Measurements from ENCODE around the gene KRT6A.
"Not testable (repeated sequence)": the region's sequence is repeated elsewhere in the genome, so short reads cannot be mapped to it uniquely, and the experiment has no call there.

KRT6A gene

DNA sequence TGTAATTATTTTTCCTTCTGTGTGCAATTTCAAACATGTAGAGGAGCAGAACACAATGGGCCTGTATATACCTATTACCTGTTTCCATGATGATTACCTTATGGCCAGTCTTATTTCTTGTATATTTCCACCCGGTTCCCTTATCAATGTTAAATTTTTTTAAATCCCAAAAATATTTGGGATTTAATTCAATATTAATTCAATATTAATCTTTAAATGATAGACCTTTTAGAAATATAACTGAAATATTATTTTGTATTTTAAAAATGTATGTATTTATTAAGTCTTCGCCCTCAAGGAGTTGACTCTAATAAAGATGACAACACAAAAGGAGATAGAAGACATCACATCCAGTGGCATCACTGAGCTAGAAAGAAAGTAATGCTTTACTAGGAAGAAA, 18.8 kb downstream of the KRT6A start:
- in situ Hi-C loops (cut with HindIII; ENCODE audit: low sequenced_read_pairs) = no loop called here

DNA sequence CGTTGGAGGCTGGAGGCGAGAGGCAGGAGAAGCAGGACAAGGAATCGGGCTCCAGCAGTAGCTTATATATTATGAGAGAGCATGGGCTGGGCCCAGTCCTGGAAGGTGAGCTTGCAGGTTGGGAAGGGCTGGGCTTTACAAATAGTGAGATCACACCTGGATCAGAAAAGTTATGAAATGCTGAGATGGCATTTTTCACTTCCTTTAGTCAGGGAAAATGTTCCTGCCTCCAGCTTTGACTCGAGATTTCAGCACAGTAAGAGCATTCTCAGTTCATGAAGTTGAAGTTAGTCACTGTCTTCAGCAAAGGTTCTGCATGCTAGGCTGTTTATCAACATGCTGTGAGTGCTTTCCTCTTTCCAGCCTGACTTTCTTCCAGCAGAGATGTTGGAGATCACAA, 19.3 kb downstream of the KRT6A start, which contains the start of gene KRT6C:
Gene KRT6C (minus strand): TSS at position 38 of the 400 bp plus-strand sequence. CDS start 68 bp downstream, outside the sequence.
- in situ Hi-C loops (cut with HindIII; ENCODE audit: low sequenced_read_pairs) = no loop called here

DNA sequence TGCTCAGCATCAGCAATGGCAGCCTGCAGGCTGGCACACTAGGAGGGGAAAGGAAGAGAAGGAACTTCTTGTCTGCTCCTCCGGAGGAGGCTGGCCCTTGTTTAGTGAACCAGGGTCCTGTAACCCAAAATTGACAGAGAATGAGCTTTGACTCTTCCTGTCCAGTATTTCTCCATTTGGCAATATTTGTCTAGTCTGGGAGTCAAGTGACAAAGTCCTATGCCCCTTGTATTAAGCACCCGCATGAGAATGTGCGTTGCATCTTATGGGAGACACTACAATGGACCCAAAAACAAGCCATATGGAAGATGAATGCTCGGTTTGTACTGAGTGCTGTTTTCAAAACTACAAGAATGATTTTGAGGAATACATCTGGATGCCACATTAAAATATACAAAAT, 23.2 kb downstream of the KRT6A start:
- in situ Hi-C loops (cut with HindIII; ENCODE audit: low sequenced_read_pairs) = no loop called here

- in situ Hi-C loops (cut with HindIII; ENCODE audit: low sequenced_read_pairs) = no loop called here
These were observed 28.2 kb downstream of the KRT6A start for GRCh38 chr12:52464897-52465296.

GRCh38 chr12:52461693-52462092, 31.4 kb downstream of the KRT6A start:
- in situ Hi-C loops (cut with HindIII; ENCODE audit: low sequenced_read_pairs) = no loop called here

DNA sequence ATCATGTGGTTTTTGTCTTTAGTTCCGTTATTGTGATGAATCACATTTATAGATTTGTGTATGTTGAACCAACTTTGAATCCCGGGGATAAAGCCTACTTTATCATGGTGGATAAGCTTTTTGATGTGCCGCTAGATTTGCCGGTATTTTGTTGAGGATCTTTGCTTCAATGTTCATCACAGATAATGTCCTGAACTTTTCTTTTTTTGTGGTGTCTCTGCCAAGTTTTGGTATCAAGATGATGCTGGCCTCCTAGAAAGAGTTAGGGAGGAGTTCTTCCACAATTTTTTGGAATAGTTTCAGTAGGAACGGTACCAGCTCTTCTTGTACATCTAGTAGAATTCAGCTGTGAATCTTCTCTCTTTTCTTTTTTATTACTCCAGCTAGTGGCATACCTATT, 34.2 kb downstream of the KRT6A start:
- in situ Hi-C loops (cut with HindIII; ENCODE audit: low sequenced_read_pairs) = no loop called here

- in situ Hi-C loops (cut with HindIII; ENCODE audit: low sequenced_read_pairs) = no loop called here
These were observed 37.2 kb downstream of the KRT6A start for GRCh38 chr12:52455821-52456220.

- in situ Hi-C loops (cut with HindIII; ENCODE audit: low sequenced_read_pairs) = no loop called here
These were observed 38.5 kb downstream of the KRT6A start for GRCh38 chr12:52454411-52455201.

DNA sequence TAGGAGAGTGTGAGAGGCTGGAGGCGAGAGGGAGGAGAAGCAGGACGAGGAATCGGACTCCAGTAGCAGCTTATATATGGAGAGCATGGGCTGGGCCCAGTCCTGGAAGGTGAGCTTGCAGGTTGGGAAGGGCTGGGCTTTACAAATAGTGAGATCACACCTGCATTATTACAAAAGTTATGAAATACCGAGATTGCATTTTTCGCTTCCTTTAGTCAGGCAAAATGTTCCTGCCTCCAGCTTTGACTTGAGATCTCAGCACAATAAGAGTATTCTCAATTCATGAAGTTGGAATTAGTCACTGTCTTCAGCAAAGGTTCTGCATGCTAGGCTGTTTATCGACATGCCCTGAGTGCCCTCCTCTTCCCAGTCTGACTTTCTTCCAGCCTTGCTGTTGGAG, 41.0 kb downstream of the KRT6A start, which contains the start of gene KRT6B:
Gene KRT6B (minus strand): TSS at position 46 of the 400 bp plus-strand sequence. CDS start 68 bp downstream, outside the sequence.
- in situ Hi-C loops (cut with HindIII; ENCODE audit: low sequenced_read_pairs) = no loop called here

DNA sequence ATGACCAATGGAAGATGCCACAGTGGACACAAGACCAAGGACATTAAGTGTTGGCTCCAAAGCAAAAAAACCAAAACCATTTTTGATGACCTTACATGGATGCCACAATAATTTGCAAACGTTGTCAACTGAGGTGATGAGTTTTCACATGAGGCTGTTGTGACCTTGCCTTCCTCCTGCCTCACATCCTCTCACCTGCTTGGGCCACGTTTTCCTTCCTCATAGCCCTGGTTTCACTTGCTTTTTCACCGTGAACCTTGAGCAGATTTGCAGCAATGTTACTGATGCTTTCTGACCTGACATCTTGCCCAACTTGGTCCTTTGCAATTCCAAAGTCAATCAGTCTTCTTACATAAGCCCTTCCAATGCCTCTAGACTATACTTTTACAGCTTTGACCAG, 44.8 kb downstream of the KRT6A start:
- in situ Hi-C loops (cut with HindIII; ENCODE audit: low sequenced_read_pairs) = no loop called here

GRCh38 chr12:52447196-52447595, 45.9 kb downstream of the KRT6A start:
- in situ Hi-C loops (cut with HindIII; ENCODE audit: low sequenced_read_pairs) = not testable (repeated sequence)

DNA sequence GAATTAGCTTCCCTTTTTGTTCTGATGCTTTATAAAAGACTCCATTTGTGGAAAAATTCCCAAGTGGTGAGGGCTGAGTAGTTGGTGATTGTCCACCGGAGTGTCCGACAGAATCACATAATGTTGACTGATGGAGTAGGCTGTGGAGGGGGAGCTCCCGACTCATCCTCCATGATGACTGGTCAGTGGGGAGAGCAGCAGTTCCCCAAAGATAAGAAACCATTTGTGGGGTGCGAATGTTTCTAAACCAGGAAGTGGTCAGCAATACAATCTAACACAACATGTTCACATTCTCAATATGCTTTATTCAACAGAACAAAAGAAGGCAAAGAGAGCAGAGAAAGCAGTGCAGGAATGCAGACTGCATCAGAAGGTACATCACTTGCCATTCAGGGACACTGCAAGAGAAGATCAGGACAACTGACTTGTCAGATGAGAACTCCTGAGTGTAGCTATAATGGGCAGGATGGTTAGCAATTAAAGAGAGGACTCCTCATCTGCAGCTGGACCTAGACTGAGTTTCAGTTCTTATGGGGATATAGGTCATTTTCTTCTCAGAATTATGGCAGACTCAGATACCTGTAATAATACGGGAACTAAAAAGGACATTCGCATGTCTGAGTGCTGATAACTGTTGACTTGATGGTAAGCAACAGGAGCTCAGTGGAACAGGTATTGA, 46.6 kb downstream of the KRT6A start:
- in situ Hi-C loops (cut with HindIII; ENCODE audit: low sequenced_read_pairs) = no loop called here

GRCh38 chr12:52445876-52446275, 47.2 kb downstream of the KRT6A start:
- in situ Hi-C loops (cut with HindIII; ENCODE audit: low sequenced_read_pairs) = no loop called here

- in situ Hi-C loops (cut with HindIII; ENCODE audit: low sequenced_read_pairs) = loop anchor here (5.0 kb wide), 1 partner anchor 52 kb away; no protein-coding TSS in a partner anchor
These were observed 48.1 kb downstream of the KRT6A start for GRCh38 chr12:52444647-52445595.

DNA sequence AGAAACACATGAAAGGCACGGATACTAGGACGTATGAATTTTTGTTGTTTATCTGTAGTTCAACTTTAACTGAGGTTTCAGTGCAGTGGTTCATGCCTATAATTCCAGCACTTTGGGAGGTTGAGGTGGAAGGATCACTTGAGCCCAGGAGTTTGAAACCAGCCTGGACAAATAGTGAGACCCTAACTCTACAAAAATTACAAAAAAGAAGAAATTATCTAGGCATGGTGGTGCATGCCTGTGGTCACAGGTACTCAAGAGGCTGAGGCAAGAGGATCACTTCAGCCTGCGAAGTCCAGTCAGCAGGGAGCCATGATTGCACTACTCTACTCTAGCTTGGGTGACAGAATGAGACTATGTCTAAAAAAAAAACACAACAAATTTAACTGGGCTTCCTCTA, 49.1 kb downstream of the KRT6A start:
- in situ Hi-C loops (cut with HindIII; ENCODE audit: low sequenced_read_pairs) = loop anchor here (5.0 kb wide), 1 partner anchor 53 kb away; no protein-coding TSS in a partner anchor

DNA sequence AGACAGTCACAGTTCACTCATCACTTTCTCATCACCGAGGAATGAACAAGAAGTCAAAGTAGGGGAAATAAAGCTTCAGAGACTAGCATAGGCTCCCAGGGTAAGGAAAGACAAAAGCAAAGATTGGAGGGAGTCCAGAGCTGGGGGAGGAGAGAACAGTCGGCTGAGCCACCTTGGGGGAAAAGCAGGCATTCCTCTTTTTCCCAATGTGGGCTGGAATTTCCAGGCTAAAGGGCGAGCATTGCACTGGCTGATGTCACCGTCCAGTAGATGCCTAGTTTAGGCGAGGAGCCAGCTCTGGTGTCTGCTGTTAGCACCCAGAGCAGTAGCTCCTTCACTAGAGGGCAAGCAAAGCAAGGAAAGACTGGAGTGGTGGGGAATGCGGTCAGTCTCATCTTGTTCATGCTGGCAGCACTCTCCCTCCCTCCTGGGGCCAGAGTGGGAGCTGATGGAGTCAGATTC, 50.4 kb downstream of the KRT6A start:
- in situ Hi-C loops (cut with HindIII; ENCODE audit: low sequenced_read_pairs) = loop anchor here (5.0 kb wide), 1 partner anchor 55 kb away; no protein-coding TSS in a partner anchor

DNA sequence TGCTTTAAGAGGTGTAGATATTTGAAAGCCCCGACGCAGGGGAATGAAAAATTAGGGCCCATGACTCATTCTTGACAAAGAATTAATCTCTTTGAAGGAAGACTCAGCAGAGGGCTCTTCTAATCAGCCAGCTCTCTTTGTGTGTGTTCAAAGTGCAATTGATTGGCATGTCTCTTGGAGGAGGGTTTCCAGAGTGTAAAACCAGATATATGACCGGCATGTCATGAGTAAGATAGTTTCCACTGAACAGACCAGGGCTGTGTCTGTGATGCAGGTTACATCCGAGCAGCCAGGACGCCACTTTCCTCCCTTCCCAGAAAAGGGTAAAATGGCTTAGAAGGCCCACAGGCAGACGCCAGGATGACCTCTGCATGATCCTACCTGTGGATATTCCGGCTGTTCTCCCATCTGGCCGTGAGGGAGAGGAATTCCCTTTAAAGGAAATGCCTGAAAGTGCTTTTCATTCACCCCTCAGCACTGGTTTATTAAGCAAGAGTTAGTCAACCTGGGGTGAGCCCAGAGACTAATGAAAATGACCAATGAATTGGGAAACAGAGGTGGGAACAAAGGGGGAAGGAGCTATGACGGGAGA, 51.6 kb downstream of the KRT6A start:
- in situ Hi-C loops (cut with HindIII; ENCODE audit: low sequenced_read_pairs) = loop anchor here (5.0 kb wide), 1 partner anchor 56 kb away; no protein-coding TSS in a partner anchor

- in situ Hi-C loops (cut with HindIII; ENCODE audit: low sequenced_read_pairs) = loop anchor here (5.0 kb wide), 1 partner anchor 56 kb away; no protein-coding TSS in a partner anchor
These were observed 52.2 kb downstream of the KRT6A start for GRCh38 chr12:52440821-52441319.

DNA sequence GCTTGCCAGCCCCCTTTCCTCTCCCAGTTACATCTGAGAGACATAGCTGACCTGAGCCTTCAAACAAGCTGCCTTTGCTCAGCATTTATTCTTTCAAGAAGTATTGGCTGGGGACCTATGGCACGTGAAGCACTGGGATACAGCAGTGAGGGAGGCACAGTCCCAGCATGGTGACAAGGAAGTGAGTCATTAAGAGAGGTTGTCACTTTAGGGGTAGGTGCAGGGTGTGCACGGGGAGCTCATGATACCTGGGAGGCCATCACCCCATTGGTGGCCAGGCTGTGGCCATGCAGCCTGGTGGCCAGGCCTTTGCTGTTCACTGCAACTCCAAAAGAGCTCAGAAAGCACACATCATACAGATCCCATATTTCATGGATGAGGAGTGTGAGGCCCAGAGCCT, 53.2 kb downstream of the KRT6A start:
- in situ Hi-C loops (cut with HindIII; ENCODE audit: low sequenced_read_pairs) = loop anchor here (5.0 kb wide), 1 partner anchor 57 kb away; no protein-coding TSS in a partner anchor

DNA sequence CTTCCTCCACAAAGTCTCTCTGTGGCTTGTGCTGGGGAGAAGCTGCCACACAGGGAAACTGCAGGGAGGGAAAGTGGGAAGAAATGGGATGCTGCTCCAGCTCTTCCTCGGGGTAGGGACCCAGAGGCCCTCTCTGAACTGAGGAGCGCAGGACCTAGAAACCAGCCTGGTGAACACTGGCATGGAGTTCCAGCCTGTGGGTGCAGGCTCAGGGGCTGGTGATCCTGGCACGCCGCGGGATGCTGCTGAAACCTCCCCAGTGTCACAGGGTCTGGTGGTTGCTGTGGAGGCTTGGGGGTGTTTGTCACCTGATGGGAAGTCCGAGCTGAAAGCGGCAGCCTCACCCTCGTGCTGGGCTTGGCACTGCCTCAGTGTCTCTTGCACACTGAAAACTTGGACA, 53.6 kb downstream of the KRT6A start:
- in situ Hi-C loops (cut with HindIII; ENCODE audit: low sequenced_read_pairs) = no loop called here

Measured in endothelial cell of hepatic sinusoid (primary cell).